H9 (cell line): ENCODE results near the gene NFATC1. TPM values are rescaled to one million over a fixed set of nuclear protein-coding genes. Genes with fewer than 3 reads are reported as not detected.

Experiments used
- DNase-seq: peaks from one replicate; pipeline ENCODE4 v3.0.0-alpha.2; 2017
- H2AFZ ChIP-seq: one replicate; pipeline ENCODE4 v1.6.1; 2013; ENCODE audit warnings: mild to moderate bottlenecking, low read length, control low read depth, moderate library complexity
- H2AK5ac ChIP-seq: 2 replicates; pipeline ENCODE4 v1.6.1; 2013; ENCODE audit warnings: low read length, control low read depth, mixed read lengths; ENCODE audit not compliant: insufficient read length
- H2BK120ac ChIP-seq: one replicate; pipeline ENCODE4 v1.6.1; 2013; ENCODE audit warnings: low read depth, mild to moderate bottlenecking, low read length, control low read depth, inconsistent platforms; ENCODE audit not compliant: poor library complexity, severe bottlenecking
- H2BK12ac ChIP-seq: 2 replicates; pipeline ENCODE4 v1.6.1; 2013; ENCODE audit warnings: low read length, control low read depth, mixed read lengths, low read depth; ENCODE audit not compliant: insufficient read length
- H2BK15ac ChIP-seq: 2 replicates; pipeline ENCODE4 v1.6.1; 2013; ENCODE audit warnings: low read depth, low read length, control low read depth
- H2BK20ac ChIP-seq: one replicate; pipeline ENCODE4 v1.6.1; 2013; ENCODE audit warnings: low read depth, mild to moderate bottlenecking, low read length, control low read depth, inconsistent platforms; ENCODE audit not compliant: poor library complexity, severe bottlenecking
- H2BK5ac ChIP-seq: 2 replicates; pipeline ENCODE4 v1.6.1; 2013; ENCODE audit warnings: low read length, control low read depth, mixed read lengths; ENCODE audit not compliant: insufficient read length
- H3K14ac ChIP-seq: 2 replicates; pipeline ENCODE4 v1.6.1; 2013; ENCODE audit warnings: low read length, control low read depth; ENCODE audit not compliant: insufficient read depth
- H3K18ac ChIP-seq: 2 replicates; pipeline ENCODE4 v1.6.1; 2013; ENCODE audit warnings: low read depth, mild to moderate bottlenecking, mixed read lengths, low read length, control low read depth; ENCODE audit not compliant: insufficient read length
- H3K23ac ChIP-seq: 2 replicates; pipeline ENCODE4 v1.6.1; 2013; ENCODE audit warnings: low read length, control low read depth, mixed read lengths, low read depth; ENCODE audit not compliant: insufficient read length
- H3K23me2 ChIP-seq: 2 replicates; pipeline ENCODE4 v1.6.1; 2013; ENCODE audit warnings: low read depth, mild to moderate bottlenecking, mixed read lengths, low read length, control low read depth; ENCODE audit not compliant: insufficient read length, poor library complexity, severe bottlenecking
- H3K27ac ChIP-seq: 2 replicates; pipeline ENCODE4 v1.5.1; 2013; ENCODE audit warnings: low read length, control low read depth, mixed read lengths, low read depth; ENCODE audit not compliant: insufficient read length
- H3K27me3 ChIP-seq: 2 replicates; pipeline ENCODE4 v1.6.1; 2013; ENCODE audit warnings: low read length, control low read depth, inconsistent platforms; ENCODE audit not compliant: insufficient read depth
- H3K4ac ChIP-seq: 2 replicates; pipeline ENCODE4 v1.6.1; 2013; ENCODE audit warnings: low read depth, mild to moderate bottlenecking, control low read depth, inconsistent platforms, low read length, moderate library complexity
- H3K4me1 ChIP-seq: 2 replicates; pipeline ENCODE4 v1.6.1; 2013; ENCODE audit warnings: low read length, control low read depth, inconsistent platforms; ENCODE audit not compliant: insufficient read depth
- H3K4me2 ChIP-seq: 2 replicates; pipeline ENCODE4 v1.6.1; 2013; ENCODE audit warnings: low read length, control low read depth, mixed read lengths; ENCODE audit not compliant: insufficient read length, insufficient read depth
- H3K56ac ChIP-seq: 2 replicates; pipeline ENCODE4 v1.6.1; 2013; ENCODE audit warnings: low read depth, mild to moderate bottlenecking, mixed read lengths, low read length, control low read depth; ENCODE audit not compliant: insufficient read length
- H3K79me1 ChIP-seq: 2 replicates; pipeline ENCODE4 v1.6.1; 2013; ENCODE audit warnings: low read depth, mild to moderate bottlenecking, moderate library complexity, low read length, control low read depth, inconsistent platforms; ENCODE audit not compliant: insufficient read depth, poor library complexity, severe bottlenecking
- H3K79me2 ChIP-seq: 2 replicates; pipeline ENCODE4 v1.6.1; 2013; ENCODE audit warnings: low read length, control low read depth, inconsistent platforms; ENCODE audit not compliant: insufficient read depth
- H3K9ac ChIP-seq: 2 replicates; pipeline ENCODE4 v1.6.1; 2013; ENCODE audit warnings: low read length, control low read depth, mixed read lengths; ENCODE audit not compliant: insufficient read length; ENCODE audit errors: extremely low read depth
- H3K9me3 ChIP-seq: one replicate; pipeline ENCODE4 v1.6.1; 2013; ENCODE audit warnings: low read depth, low read length, inconsistent platforms; ENCODE audit not compliant: control insufficient read depth
- H3T11ph ChIP-seq: one replicate; pipeline ENCODE4 v1.6.1; 2013; ENCODE audit warnings: mild to moderate bottlenecking, low read length, control low read depth, inconsistent platforms
- H4K20me1 ChIP-seq: one replicate; pipeline ENCODE4 v1.6.1; 2013; ENCODE audit not compliant: control insufficient read depth, insufficient read length, insufficient read depth
- H4K5ac ChIP-seq: 2 replicates; pipeline ENCODE4 v1.6.1; 2013; ENCODE audit warnings: low read depth, mild to moderate bottlenecking, mixed read lengths, low read length, control low read depth; ENCODE audit not compliant: insufficient read length
- H4K8ac ChIP-seq: replicated peaks from 2 replicates; pipeline ENCODE4 v1.6.1; 2013; ENCODE audit warnings: low read length, control low read depth, mixed read lengths, low read depth; ENCODE audit not compliant: insufficient read length
- H4K91ac ChIP-seq: 2 replicates; pipeline ENCODE4 v1.6.1; 2013; ENCODE audit warnings: low read depth, mild to moderate bottlenecking, moderate library complexity, mixed read lengths, low read length, control low read depth; ENCODE audit not compliant: insufficient read length
- H3K27ac Mint-ChIP-seq, 3 experiments: 2 replicates in 2 of 3; 3 replicates in 1 of 3; pipeline ENCODE4 v1.8.0; 2020 to 2021; ENCODE audit warnings: mixed read lengths in 3 of 3, mild to moderate bottlenecking in 1 of 3, moderate library complexity in 1 of 3
- H3K27me3 Mint-ChIP-seq: 2 replicates; pipeline ENCODE4 v1.8.0; 2021; ENCODE audit warnings: low read depth, mild to moderate bottlenecking, moderate library complexity, mixed read lengths
- H3K36me3 Mint-ChIP-seq, 3 experiments: 2 replicates in 2 of 3; 3 replicates in 1 of 3; pipeline ENCODE4 v1.8.0; 2020 to 2021; ENCODE audit warnings: low read depth in 3 of 3, mixed read lengths in 3 of 3; ENCODE audit not compliant: insufficient read depth in 1 of 3
- H3K4me1 Mint-ChIP-seq, 2 experiments: 2 replicates each; pipeline ENCODE4 v1.8.0; 2020; ENCODE audit warnings: mixed read lengths in 2 of 2
- H3K4me3 Mint-ChIP-seq, 2 experiments: 2 replicates in 1 of 2; 3 replicates in 1 of 2; pipeline ENCODE4 v1.8.0; 2020 to 2021; ENCODE audit warnings: mild to moderate bottlenecking in 2 of 2, mixed read lengths in 2 of 2, moderate library complexity in 1 of 2
- H3K9me3 Mint-ChIP-seq, 2 experiments: 2 replicates in 1 of 2; 3 replicates in 1 of 2; pipeline ENCODE4 v1.8.0; 2020; ENCODE audit warnings: mild to moderate bottlenecking in 2 of 2, mixed read lengths in 2 of 2, moderate library complexity in 1 of 2
- CTCF ChIP-seq: fragments of 200-600 bp; sonication (generic); conservative IDR thresholded peaks from 3 replicates; pipeline ENCODE4 v1.8.0; 2021; ENCODE audit warnings: antibody characterized with exemption, mild to moderate bottlenecking
- WGBS: extraction: QIAGEN DNeasy Blood & Tissue Kit; methylation state at CpG from one replicate; pipeline ENCODE4 v1.1.7; 2013; ENCODE audit warnings: missing lambda C conversion rate, low lambda C conversion rate, mixed read lengths; ENCODE audit not compliant: insufficient read length; ENCODE audit errors: extremely low coverage; 5-methylcytosine and 5-hydroxymethylcytosine counted together
- total RNA-seq: library from RNA; stranded (reverse); gene quantifications from 2 replicates; pipeline ENCODE4 v1.2.1, GENCODE V29; 2021

The NFATC1 gene
- total RNA-seq, 1 experiment from 2014 or later, result 5.5 TPM

GRCh38 chr18:79578396-79579260 is 182.9 kb downstream of the NFATC1 start:
- no peak overlapping the region for H3K4me2 ChIP-seq
- no peak overlapping the region for H3K18ac ChIP-seq
- no peak overlapping the region for H2AFZ ChIP-seq
- H4K8ac ChIP-seq, result no peak overlapping the region
- Mint-ChIP-seq H3K36me3 (no peaks in the 10 kb centered on the region), H3K27me3 (no peaks in the 10 kb centered on the region), H3K9me3 (peaks cover under 1% of the 10 kb centered on the region in 2 experiments; a peak in 2 of 5 replicates), H3K4me3 (no peak overlapping the region), H3K4me1 (peaks cover 0 to 3% of the 10 kb centered on the region in 2 experiments; a peak in 1 of 4 replicates), H3K27ac (no peak overlapping the region; a peak in 1 of 7 replicates)
- H2BK20ac ChIP-seq, result no peak overlapping the region
- TF ChIP-seq CTCF, result no peak
- H2BK5ac ChIP-seq, result no peak overlapping the region
- H3T11ph ChIP-seq, result no peak overlapping the region
- H2BK120ac ChIP-seq, result no peak overlapping the region
- no peaks in the 10 kb centered on the region for H3K23me2 ChIP-seq
- H2AK5ac ChIP-seq, result no peak overlapping the region
- no peak overlapping the region for H3K56ac ChIP-seq
- no peak overlapping the region for H3K23ac ChIP-seq
- no peak overlapping the region for H2BK15ac ChIP-seq
- H3K79me1 ChIP-seq, result no peaks in the 10 kb centered on the region
- H3K27me3 ChIP-seq, result no peaks in the 10 kb centered on the region
- no peaks in the 10 kb centered on the region for H3K79me2 ChIP-seq
- no peak overlapping the region for H3K14ac ChIP-seq
- WGBS, result no CpG with 5 or more reads among the region's 27 CpGs
- no peak overlapping the region for H4K91ac ChIP-seq
- H3K9ac ChIP-seq, result no peak overlapping the region
- H4K20me1 ChIP-seq, result no peaks in the 10 kb centered on the region
- no peak overlapping the region for H4K5ac ChIP-seq
- DNase-seq, result peak; percentile 17
- H3K27ac ChIP-seq, result no peak overlapping the region
- H3K4me1 ChIP-seq, result no peaks in the 10 kb centered on the region
- no peaks in the 10 kb centered on the region for H3K9me3 ChIP-seq
- no peak overlapping the region for H3K4ac ChIP-seq
- no peak overlapping the region for H2BK12ac ChIP-seq
